Activated T-cell treated with anti-CD3 and anti-CD28 coated beads for 48 hours (primary cell): ENCODE data around the gene C11orf54.
"Not testable (repeated sequence)": the region's sequence is repeated elsewhere in the genome, so short reads cannot be mapped to it uniquely, and the experiment has no call there.

Experiments used
- DNase-seq: peaks from one replicate; pipeline ENCODE4 v3.0.0-alpha.2; 2020; ENCODE audit warnings: low read depth

C11orf54 gene

GRCh38 chr11:93734427-93735222 is 6.8 kb upstream of the C11orf54 start:
- no peak for DNase-seq

- DNase-seq: no peak
These were observed 5.8 kb upstream of the C11orf54 start for GRCh38 chr11:93735627-93736026.

- no peak for DNase-seq
These were observed 5.3 kb upstream of the C11orf54 start for GRCh38 chr11:93736129-93736528.

GRCh38 chr11:93737904-93738612 is 3.4 kb upstream of the C11orf54 start:
- DNase-seq: no peak

- no peak for DNase-seq
These were observed 2.8 kb upstream of the C11orf54 start for GRCh38 chr11:93738647-93739081.

GRCh38 chr11:93740031-93740729 is 1.3 kb upstream of the C11orf54 start:
- peak; percentile 41 for DNase-seq

GRCh38 chr11:93740730-93741093 is 760 bp upstream of the C11orf54 start:
- peak; percentile 52 for DNase-seq

- no peak for DNase-seq
These were observed 382 bp downstream of the C11orf54 start for GRCh38 chr11:93741882-93742226.

- DNase-seq: no peak
These were observed 1.8 kb downstream of the C11orf54 start for GRCh38 chr11:93743291-93743690.

- DNase-seq: no peak
These were observed 3.2 kb downstream of the C11orf54 start for GRCh38 chr11:93744669-93745004.

- not testable (repeated sequence) for DNase-seq
These were observed 3.7 kb downstream of the C11orf54 start for GRCh38 chr11:93745005-93745755.

GRCh38 chr11:93746101-93746500 is 4.6 kb downstream of the C11orf54 start:
- DNase-seq: no peak

- no peak for DNase-seq
These were observed 5.7 kb downstream of the C11orf54 start for GRCh38 chr11:93747122-93747521.

- no peak for DNase-seq
These were observed 9.5 kb downstream of the C11orf54 start for GRCh38 chr11:93751001-93751400.

GRCh38 chr11:93753241-93753640 is 11.8 kb downstream of the C11orf54 start:
- DNase-seq: no peak

GRCh38 chr11:93756748-93757147 is 15.3 kb downstream of the C11orf54 start:
- no peak for DNase-seq

- no peak for DNase-seq
These were observed 15.8 kb downstream of the C11orf54 start for GRCh38 chr11:93757301-93757700.

GRCh38 chr11:93757924-93758865 is 16.7 kb downstream of the C11orf54 start:
- no peak for DNase-seq

GRCh38 chr11:93759123-93759522 is 17.7 kb downstream of the C11orf54 start:
- not testable (repeated sequence) for DNase-seq

GRCh38 chr11:93761910-93762309 is 20.4 kb downstream of the C11orf54 start:
- no peak for DNase-seq

GRCh38 chr11:93765551-93765950 is 24.1 kb downstream of the C11orf54 start:
- no peak for DNase-seq
